HG03196 (cell line): ENCODE measurements around the gene CUL9.
A peak's percentile ranks its signal among the peaks of the same experiment; 100 is the strongest.
"Not testable (repeated sequence)": the region's sequence is repeated elsewhere in the genome, so short reads cannot be mapped to it uniquely, and the experiment has no call there.

Source experiments
- ATAC-seq: cut with Tn5 transposase; IDR thresholded peaks from one replicate; pipeline ENCODE4 v1.9.1; 2021; ENCODE audit not compliant: unreplicated experiment

The CUL9 gene

GRCh38 chr6:43181942-43182860, at the start of gene CUL9:
Gene CUL9, plus strand, starts transcription at chr6:43182196. Its CDS starts 2,115 bp downstream, at chr6:43184311.
- ATAC-seq = peak; percentile 81

- ATAC-seq = no peak
These were observed 43.7 kb upstream of the CUL9 start for GRCh38 chr6:43138267-43138666.

- not testable (repeated sequence) for ATAC-seq
These were observed 42.0 kb upstream of the CUL9 start for GRCh38 chr6:43139973-43140372.

GRCh38 chr6:43141644-43142043, 40.4 kb upstream of the CUL9 start:
- no peak for ATAC-seq

GRCh38 chr6:43142101-43142500, 39.9 kb upstream of the CUL9 start:
- no peak for ATAC-seq

GRCh38 chr6:43143235-43144128, 38.5 kb upstream of the CUL9 start:
- ATAC-seq = no peak

GRCh38 chr6:43144879-43145278, 37.1 kb upstream of the CUL9 start:
- ATAC-seq = no peak

- no peak for ATAC-seq
These were observed 35.7 kb upstream of the CUL9 start for GRCh38 chr6:43146261-43146660.

GRCh38 chr6:43146709-43147688, 35.0 kb upstream of the CUL9 start:
- ATAC-seq = no peak

GRCh38 chr6:43147691-43148477, 34.1 kb upstream of the CUL9 start:
- ATAC-seq = no peak

- ATAC-seq = no peak
These were observed 32.7 kb upstream of the CUL9 start for GRCh38 chr6:43149265-43149664.

GRCh38 chr6:43150051-43150751, 31.8 kb upstream of the CUL9 start:
- no peak for ATAC-seq

- no peak for ATAC-seq
These were observed 22.4 kb upstream of the CUL9 start for GRCh38 chr6:43159599-43159998.

- no peak for ATAC-seq
These were observed 18.1 kb upstream of the CUL9 start for GRCh38 chr6:43163899-43164298.

- no peak for ATAC-seq
These were observed 11.5 kb upstream of the CUL9 start for GRCh38 chr6:43170417-43170930.

- peak; percentile 50 for ATAC-seq
These were observed 10.9 kb upstream of the CUL9 start, which contains the start of gene SRF for GRCh38 chr6:43170931-43171706. Gene SRF, plus strand, starts transcription at chr6:43171269. Its CDS starts 388 bp downstream, at chr6:43171657.

GRCh38 chr6:43171707-43172103, 10.3 kb upstream of the CUL9 start:
- no peak for ATAC-seq
